Cerebellar nuclear complex (tissue), 1 donor: ENCODE measurements around the gene PHF20.
"Not testable (repeated sequence)": the region's sequence is repeated elsewhere in the genome, so short reads cannot be mapped to it uniquely, and the experiment has no call there.

Source experiments
- DNase-seq, 2 experiments: peaks; one replicate each; lab custom pipeline; 2025; lab: John Stamatoyannopoulos, UW

Gene PHF20

DNA sequence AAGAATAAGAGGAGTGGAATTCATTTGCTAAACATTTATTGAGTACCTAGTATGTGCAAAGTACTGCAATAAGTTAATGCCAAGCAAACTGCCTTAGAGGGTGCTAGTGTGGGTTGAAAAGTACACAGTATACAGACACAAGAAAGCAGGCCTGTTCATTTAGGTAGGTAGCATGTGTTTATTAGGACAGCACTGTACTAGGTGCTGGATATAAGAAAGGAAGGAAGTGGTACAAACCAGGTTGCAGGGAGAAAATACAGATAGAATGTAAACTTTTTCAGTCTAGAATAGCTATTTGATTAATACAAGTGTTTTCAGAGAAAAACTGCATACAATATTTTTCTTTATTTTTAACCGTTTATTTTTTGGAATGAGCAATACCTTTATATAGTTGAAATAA, 68.1 kb downstream of the PHF20 start:
- DNase-seq: no peak

DNA sequence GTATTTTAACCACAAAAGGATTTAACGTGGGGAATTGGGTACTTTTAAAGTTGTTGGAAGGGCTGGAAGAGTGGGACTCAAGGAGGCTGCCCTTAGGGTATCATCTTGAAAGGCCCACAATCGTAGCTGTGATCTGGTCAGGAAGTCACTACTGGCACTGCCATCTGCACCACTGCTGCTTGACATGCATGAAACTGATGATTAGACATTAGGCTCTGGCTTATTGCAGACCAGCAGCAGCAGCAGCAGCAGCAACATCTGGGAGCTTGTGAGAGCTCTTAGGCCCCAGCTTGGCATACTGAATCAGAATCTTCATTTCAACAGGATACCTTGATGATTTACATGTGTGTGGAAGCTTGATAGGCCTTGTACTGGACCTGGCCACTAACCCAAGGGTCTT, 68.6 kb downstream of the PHF20 start:
- no peak for DNase-seq

DNA sequence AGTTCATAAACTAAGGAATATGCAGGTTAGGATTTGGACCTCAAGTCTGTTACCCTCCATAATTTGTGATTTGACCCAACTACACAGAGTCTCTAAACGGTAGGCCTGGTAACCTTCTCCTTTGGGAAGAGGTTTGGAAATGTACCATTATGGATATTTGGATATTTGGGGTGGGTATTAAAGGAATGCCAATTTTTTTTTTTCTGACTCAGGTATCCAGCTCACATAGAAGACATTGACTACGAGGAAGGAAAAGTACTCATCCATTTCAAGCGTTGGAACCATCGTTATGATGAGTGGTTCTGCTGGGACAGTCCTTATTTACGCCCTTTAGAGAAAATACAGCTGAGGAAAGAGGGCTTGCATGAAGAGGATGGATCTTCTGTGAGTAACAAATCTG, 70.5 kb downstream of the PHF20 start:
- DNase-seq: no peak

DNA sequence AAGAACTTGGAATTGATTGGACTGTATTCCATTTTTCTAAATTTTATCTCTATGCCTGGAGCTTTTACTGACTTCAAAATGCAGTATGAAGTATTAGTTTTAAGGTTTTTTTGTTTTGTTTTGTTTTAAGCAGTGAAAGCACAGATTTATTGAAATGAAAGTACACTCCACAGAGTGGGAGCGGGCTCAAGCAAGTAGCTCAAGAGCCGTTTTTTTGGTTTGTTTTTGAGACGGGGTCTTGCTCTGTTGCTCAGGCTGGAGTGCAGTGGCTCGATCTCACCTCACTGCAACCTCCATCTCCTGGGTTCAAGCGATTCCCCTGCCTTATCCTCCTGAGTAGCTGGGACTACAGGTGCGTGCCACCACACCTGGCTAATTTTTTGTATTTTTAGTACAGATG, 72.1 kb downstream of the PHF20 start:
- DNase-seq: not testable (repeated sequence)

DNA sequence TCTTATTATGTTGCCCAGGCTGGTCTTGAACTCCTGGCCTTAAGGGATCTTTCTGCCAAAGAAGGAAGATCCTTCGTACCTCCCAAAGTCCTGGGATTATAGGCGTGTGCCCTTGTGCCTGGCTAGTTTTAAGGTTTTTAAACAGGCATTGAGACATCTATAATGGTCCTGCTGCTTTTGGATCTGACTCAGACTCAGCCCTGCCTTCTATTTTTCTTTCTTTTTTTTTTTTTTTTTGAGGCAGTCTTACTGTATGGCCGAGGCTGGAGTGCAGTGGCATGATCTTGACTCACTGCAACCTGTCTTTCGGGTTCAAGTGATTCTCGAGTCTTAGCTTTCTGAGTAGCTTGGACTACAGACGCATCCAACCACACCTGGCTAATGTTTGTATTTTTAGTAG, 73.7 kb downstream of the PHF20 start:
- no peak for DNase-seq

DNA sequence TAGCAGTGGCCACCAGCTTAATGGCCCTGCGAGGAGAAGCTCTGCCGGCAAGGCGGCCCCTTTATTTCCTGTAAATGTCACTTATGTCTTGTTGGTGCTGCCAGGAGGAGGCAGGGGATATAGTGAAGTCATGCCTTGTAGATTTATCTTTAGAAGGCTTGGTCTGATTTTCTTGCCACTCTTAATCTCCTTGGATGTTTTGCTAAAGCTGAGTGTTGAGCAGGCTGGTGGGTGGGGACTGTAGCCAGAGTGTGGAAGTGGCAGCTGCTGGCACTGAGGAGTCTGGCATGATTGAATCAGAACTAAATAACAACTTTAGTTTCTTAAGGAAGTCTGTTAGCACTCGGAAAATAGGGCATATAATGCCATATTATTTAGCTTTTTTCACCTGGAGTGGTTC, 77.9 kb downstream of the PHF20 start:
- no peak for DNase-seq

DNA sequence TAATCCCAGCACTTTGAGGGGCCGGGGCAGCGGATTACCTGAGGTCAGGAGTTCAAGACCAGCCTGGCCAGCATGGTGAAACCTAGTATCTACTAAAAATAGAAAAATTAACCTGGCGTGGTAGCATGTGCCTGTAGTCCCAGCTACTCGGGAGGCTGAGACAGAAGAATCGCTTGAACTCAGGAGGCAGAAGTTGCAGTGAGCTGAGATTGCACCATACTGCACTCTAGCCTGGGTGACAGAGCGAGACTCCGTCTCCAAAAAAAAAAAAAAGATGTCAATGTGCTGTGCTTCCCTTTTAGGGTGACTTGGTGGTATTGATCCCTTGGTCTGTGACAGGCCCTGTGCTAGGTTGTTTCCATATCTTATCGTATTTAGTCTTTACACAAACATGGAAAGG, 79.8 kb downstream of the PHF20 start:
- DNase-seq: not testable (repeated sequence)

DNA sequence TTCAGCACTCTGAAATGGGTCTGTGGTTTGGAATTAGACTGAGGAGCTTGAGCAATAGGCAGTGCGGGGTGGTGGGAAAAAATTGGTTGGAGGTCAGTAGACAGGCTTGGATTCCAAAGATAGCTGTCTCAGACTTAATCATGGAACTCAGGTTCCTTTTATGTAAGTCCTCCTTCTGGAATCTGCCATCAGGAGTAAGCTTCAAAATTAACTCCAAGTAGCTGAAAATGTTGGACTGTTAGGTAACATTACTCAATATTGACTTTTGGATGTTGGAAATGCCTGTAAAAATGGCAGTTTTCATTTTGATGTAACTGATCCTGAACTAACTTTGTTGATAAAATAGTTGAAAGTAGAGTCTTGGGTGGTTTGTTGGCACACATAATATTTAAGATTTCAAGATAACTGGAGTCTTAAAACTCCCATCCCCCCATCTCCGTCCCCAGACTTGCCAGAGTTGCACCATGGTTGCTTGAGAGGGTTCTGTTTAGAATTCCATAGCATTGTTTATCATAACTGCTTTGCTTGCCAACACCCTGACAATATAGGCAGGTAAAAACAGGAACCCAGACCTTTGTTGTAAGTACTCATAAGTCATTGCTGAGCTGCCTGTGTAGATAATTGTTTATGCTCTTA, 83.0 kb downstream of the PHF20 start:
- no peak for DNase-seq

DNA sequence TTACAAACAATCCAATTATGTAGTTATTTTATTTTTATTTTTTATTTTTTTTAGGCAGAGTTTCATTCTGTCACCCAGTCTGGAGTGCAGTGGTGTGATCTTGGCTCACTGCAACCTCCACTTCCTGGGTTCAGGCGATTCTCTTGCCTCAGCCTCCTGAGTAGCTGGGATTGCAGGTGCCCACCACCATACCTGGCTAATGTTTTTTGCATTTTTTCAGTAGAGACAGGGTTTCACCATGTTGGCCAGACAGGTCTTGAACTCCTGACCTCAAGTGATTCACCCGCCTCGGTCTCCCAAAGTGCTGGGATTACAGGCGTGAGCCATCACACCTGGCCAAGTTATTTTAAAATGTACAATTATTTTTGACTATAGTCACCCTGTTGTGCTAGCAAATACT, 83.8 kb downstream of the PHF20 start:
- not testable (repeated sequence) for DNase-seq

DNA sequence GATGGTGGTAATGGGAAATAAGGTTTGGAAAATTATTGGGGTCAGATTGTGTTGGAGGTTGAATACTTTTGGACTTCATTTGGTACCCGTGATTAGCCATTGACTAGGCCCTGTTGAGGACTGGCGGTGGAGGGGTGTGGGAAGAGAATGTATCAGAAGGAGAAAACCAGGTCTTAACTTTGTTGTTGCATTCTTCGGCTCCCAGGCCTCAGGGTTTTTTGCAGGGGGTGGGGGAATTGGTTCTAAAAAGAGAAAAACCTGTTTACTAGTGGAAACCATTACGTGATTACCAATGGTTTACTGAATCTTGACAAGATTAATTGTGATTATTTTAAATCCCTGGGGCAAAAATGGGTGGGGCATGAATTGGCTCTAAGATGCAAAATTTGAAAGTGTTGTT, 85.1 kb downstream of the PHF20 start:
- DNase-seq: no peak

GRCh38 chr20:35866418-35867202, 94.8 kb downstream of the PHF20 start:
- DNase-seq: no peak

DNA sequence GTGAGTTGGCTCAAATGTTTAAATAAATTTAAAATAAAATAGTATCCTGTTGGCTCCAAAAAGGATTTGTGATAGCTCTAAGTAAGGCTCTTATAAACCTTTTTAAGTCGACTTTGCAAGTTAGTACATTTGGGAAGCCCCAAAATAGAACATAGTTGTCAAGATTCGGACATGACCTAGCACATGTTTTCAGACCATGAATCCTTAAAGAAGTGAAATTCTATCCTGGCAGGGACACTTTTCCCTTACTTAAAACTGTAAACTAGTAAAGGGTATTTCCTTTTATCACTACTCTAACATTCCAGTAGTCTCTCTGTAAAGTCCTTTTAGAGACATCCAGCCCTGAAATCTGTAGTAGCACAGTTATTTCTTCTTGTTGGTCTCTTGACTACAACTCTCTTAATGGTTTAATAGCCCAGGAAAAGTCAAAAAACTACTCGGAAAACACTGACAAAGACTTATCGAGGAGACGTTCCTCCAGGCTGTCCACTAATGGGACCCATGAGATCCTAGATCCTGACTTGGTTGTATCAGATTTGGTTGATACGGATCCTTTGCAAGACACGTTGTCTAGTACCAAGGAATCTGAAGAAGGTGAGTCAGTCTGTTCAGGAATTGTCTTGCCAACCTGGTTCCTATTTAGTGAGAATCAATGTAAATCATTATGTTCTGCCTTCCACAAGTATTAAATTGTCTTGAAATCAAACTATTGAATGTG, 98.9 kb downstream of the PHF20 start:
- DNase-seq: no peak

GRCh38 chr20:35871259-35871771, 99.5 kb downstream of the PHF20 start:
- DNase-seq: no peak

DNA sequence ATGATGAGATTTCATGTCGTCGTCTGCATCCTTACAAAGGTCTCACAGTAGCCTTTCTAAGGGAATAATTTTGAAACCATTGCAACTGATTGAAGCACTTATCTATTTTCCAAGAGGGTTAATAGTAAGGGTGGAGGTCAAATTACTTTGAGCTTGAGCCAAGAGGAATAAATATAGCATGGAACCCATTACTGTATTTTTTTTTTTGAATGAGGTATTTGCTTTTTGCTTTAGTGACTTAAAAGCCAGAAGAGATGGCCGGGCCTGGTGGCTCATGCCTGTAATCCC, 104.2 kb downstream of the PHF20 start:
- no peak for DNase-seq

GRCh38 chr20:35877611-35878010, 105.8 kb downstream of the PHF20 start:
- DNase-seq: no peak

DNA sequence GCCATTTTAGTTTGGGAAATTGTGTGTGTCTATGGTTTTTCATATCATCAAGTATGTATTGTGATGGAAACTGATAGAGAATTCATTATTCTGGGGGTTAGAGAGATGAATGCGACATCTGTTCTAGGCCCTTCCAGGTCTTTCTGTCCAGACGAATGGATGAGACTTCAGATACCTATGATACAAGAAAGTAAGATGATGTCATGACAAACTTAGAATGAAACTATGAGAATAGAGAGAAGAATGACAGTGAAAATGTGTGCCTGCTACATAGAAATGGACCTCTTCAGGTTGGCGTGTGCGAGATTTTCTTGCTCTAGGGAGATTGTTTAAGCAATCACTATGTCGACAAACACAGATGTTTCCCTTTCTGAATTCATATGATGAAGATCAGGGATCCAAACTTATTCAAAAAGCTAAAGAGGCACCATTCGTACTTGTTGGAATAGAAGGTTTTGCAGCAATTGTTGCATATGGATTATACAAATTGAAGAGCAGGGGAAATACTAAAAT, 106.4 kb downstream of the PHF20 start:
- DNase-seq: no peak

- DNase-seq: no peak
These were observed 109.9 kb downstream of the PHF20 start for GRCh38 chr20:35881676-35882075.

- not testable (repeated sequence) for DNase-seq
These were observed 110.8 kb downstream of the PHF20 start for GRCh38 chr20:35882427-35883161.

- DNase-seq: no peak
These were observed 111.5 kb downstream of the PHF20 start for GRCh38 chr20:35883336-35883777.

- DNase-seq: peak in 1 of 2 experiments; percentile 51
These were observed 112.1 kb downstream of the PHF20 start for GRCh38 chr20:35883778-35884540.

GRCh38 chr20:35884541-35884865, 112.7 kb downstream of the PHF20 start:
- no peak for DNase-seq
